ENCODE measurements around the gene TBC1D22B. TPM values are rescaled to one million over a fixed set of nuclear protein-coding genes. Genes with fewer than 3 reads are reported as not detected.
A peak's percentile ranks its signal among the peaks of the same experiment; 100 is the strongest.

The TBC1D22B gene
- polyA plus RNA-seq, 2 of the 4 experiments (the other 2 are of a cell fraction): 5.7 to 6.4 TPM

- TF ChIP-seq TFCP2L1 (CRISPR knock-in tag; IDR thresholded peaks at IDR 0.05) (no peak), CEBPB (IDR thresholded peaks at IDR 0.05) (no peak), MYC (IDR thresholded peaks at IDR 0.05; ENCODE audit: borderline replicate concordance, low read length) (no peak), HOXB5 (CRISPR knock-in tag; IDR thresholded peaks at IDR 0.05) (no peak), RFX5 (IDR thresholded peaks at IDR 0.05) (no peak), ELK1 (IDR thresholded peaks at IDR 0.05; ENCODE audit: low read depth, low read length) (no peak), SREBF2 (IDR thresholded peaks at IDR 0.05) (no peak), GATA3 (IDR thresholded peaks at IDR 0.05; ENCODE audit: borderline replicate concordance) (no peak), CBX2 (IDR thresholded peaks at IDR 0.05; ENCODE audit: borderline replicate concordance, low read depth) (no peak), TP53 (CRISPR knock-in tag; IDR thresholded peaks at IDR 0.05) (no peak), PBX3 (IDR thresholded peaks at IDR 0.05) (no peak), EHF (CRISPR knock-in tag; IDR thresholded peaks at IDR 0.05) (no peak), POLR2A (IDR thresholded peaks at IDR 0.05; ENCODE audit: low read length) (peak; percentile 83), NFE2L2 (conservative IDR thresholded peaks at IDR 0.05; ENCODE audit: low read length) (no peak), POLR2AphosphoS2 (conservative IDR thresholded peaks at IDR 0.05; ENCODE audit: low read length) (no peak), PHF8 (IDR thresholded peaks at IDR 0.05; ENCODE audit: borderline replicate concordance, low read depth) (peak; percentile 11; the same call in 1 of the 2 replicates), E2F6 (IDR thresholded peaks at IDR 0.05; ENCODE audit: borderline replicate concordance, low read depth) (peak; percentile 92), KDM5A (IDR thresholded peaks at IDR 0.05) (peak; percentile 67; the same call in 1 of the 2 replicates), MAX (IDR thresholded peaks at IDR 0.05) (peak; percentile 79), JUNB (IDR thresholded peaks at IDR 0.05) (no peak), FOSL2 (IDR thresholded peaks at IDR 0.05) (no peak), FOSL2 (CRISPR knock-in tag; IDR thresholded peaks at IDR 0.05) (no peak), BCL3 (IDR thresholded peaks at IDR 0.05) (0 out of 3 replicates have a peak, but pooled peaks have one; percentile 43)
- Histone ChIP-seq H3K4me2 (peak within 1 kb of the TSS; percentile 86), H3K4me3 (peak within 1 kb of the TSS; percentile 86), H3K4me1 (no peaks in the 10 kb centered on the region; the same call in 2 of the 3 replicates), H3K27ac (peak within 1 kb of the TSS; percentile 82 to 92), H3K9me3 (no peaks in the 10 kb centered on the region)
- ChIA-PET CTCF (interaction anchor here (0.7 kb wide), 1 partner anchor 49 kb away, joined by 3 read pairs; no protein-coding TSS in a partner anchor), POLR2A (no interaction called here)
- no peak for FAIRE-seq
- WGBS (ENCODE audit: missing lambda C conversion rate): 2% methylated on average over 25 of the region's 54 CpGs
- peak; percentile 81 to 90 for DNase-seq (ENCODE audit: low read depth in 1 of 2, low spot score in 1 of 2)
- ATAC-seq: peak; percentile 95 to 99
These were observed 96.4 kb downstream of the TBC1D22B start, which contains the start of gene RNF8 for GRCh38 chr6:37353761-37354525. Gene RNF8, plus strand, starts transcription at chr6:37353983. Its CDS starts 182 bp downstream, at chr6:37354165.
